HUES6 (cell line): Measurements from ENCODE around the gene PDGFB.

Experiments
- H3K27ac ChIP-seq: 2 replicates; pipeline ENCODE4 v1.7.0; 2013; ENCODE audit warnings: low read depth, mild to moderate bottlenecking, low read length, inconsistent platforms
- H3K27me3 ChIP-seq: 2 replicates; pipeline ENCODE4 v1.6.1; 2013; ENCODE audit warnings: low read length; ENCODE audit not compliant: control insufficient read depth, insufficient read depth
- H3K36me3 ChIP-seq: 2 replicates; pipeline ENCODE4 v1.6.1; 2013; ENCODE audit warnings: low read length; ENCODE audit not compliant: control insufficient read depth, insufficient read depth
- H3K4me1 ChIP-seq: 2 replicates; pipeline ENCODE4 v1.6.1; 2013; ENCODE audit warnings: low read length; ENCODE audit not compliant: control insufficient read depth, insufficient read depth
- H3K4me3 ChIP-seq: 2 replicates; pipeline ENCODE4 v1.5.1; 2013; ENCODE audit warnings: low read depth, low read length
- H3K9ac ChIP-seq: one replicate; pipeline ENCODE4 v1.6.1; 2013; ENCODE audit warnings: mild to moderate bottlenecking, low read length
- H3K9me3 ChIP-seq: 2 replicates; pipeline ENCODE4 v1.6.1; 2013; ENCODE audit warnings: low read depth, low read length; ENCODE audit not compliant: control insufficient read depth, insufficient read depth

Gene PDGFB

DNA sequence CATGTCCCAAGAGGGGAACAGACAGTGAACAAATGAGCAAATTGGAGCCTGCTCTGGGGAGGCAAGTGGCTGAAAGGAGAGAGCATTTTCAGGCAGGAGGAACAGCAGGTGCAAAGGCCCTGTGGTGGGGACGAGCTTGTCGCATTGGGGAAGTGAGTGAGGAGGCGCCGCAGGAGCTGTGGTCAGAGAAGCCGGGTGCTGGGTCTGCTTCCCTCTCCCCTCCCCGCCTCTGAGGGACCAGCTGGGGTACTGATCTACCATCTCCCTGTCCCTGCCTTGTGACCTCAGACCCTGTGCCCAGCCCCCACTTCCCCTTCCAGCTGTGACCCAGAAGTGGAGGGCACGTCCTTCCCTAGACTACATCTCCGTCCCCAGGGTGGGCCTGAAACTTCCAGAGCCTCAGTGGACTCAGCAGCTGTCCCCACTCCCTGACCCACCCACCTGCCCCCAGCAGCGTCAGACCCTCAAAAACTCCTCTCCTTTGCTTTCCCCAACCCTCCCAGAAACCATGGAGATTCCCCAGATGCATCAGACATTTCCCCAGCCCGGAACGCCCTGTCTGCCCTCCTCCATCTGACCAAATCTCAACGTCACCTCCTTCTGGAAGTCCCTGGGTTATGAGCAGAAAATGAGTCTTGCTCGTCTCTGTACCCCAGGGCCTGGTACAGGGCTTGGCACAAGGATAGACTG lies 19.7 kb upstream of the PDGFB start:
- no peak overlapping the region for H3K27ac ChIP-seq
- H3K4me3 ChIP-seq = no peak overlapping the region
- H3K9ac ChIP-seq = no peak overlapping the region
- H3K4me1 ChIP-seq = peaks cover 4% of the 10 kb centered on the region; the same call in 1 of the 2 replicates
- peaks cover 13% of the 10 kb centered on the region; the same call in 1 of the 2 replicates for H3K9me3 ChIP-seq
- no peaks in the 10 kb centered on the region for H3K36me3 ChIP-seq
- no peaks in the 10 kb centered on the region for H3K27me3 ChIP-seq

DNA sequence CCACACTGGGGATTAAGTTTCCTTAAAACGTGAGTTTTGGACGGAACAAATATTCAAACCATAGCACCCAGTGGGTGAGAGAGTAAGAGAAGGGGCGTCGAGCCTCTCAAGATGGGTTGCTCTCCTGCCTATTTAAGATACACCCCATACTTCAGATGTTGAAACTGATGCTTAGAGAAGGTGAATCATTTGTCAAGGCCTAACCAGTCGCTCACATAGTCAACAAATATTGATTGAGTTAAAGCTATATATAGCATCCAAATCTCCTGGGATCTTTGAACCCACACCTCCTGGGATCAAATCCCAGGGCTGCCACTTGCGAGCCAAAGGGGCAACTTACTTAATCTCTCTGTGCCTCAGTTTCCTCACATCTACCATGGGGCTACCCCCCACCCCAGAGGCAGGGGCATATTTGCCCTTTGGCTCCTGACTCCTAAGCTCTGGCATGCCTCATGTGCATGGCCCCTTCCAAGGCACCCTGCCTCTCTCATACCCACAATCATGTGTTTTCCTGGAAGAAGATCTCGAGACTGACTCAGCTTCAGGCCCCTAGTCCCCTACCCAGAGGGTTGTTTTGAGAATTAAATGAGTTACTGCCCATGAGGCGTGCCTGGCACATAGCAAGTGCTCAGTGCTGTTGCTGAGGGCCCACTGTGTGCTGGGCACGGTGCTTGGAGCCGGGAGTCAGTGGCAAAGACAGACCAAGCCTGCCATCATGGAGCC lies 19.0 kb upstream of the PDGFB start:
- Histone ChIP-seq H3K27ac (no peak overlapping the region), H3K36me3 (no peaks in the 10 kb centered on the region), H3K9me3 (peaks cover 13% of the 10 kb centered on the region; the same call in 1 of the 2 replicates), H3K4me3 (no peak overlapping the region), H3K9ac (no peak overlapping the region), H3K4me1 (no peaks in the 10 kb centered on the region), H3K27me3 (no peaks in the 10 kb centered on the region)

DNA sequence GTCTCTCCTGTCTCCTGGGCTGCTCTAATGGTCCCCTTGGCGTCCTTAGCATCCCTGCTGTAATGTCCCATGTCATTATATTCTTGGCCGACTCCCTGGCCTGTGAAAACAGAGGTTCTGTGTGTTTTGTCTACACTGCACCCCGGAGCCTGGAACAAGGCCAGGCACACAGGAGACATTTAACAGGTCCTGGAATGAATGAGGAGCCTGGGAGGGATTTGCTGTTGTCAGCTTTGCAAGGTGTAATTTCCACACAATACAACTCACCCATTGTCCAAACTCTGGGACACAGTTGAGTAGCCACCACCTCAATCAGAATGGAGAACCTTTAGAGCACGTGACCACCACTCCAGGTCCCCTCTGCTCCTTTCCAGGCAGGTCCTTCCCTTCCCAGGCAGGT lies 14.9 kb upstream of the PDGFB start:
- Histone ChIP-seq H3K27ac (no peak overlapping the region), H3K36me3 (no peaks in the 10 kb centered on the region), H3K27me3 (0 out of 2 replicates have a peak, but pooled peaks cover 3% of the 10 kb centered on the region), H3K9ac (no peak overlapping the region), H3K4me1 (peaks cover 8% of the 10 kb centered on the region; the same call in 1 of the 2 replicates), H3K9me3 (peaks cover 13% of the 10 kb centered on the region; the same call in 1 of the 2 replicates), H3K4me3 (no peak overlapping the region)

DNA sequence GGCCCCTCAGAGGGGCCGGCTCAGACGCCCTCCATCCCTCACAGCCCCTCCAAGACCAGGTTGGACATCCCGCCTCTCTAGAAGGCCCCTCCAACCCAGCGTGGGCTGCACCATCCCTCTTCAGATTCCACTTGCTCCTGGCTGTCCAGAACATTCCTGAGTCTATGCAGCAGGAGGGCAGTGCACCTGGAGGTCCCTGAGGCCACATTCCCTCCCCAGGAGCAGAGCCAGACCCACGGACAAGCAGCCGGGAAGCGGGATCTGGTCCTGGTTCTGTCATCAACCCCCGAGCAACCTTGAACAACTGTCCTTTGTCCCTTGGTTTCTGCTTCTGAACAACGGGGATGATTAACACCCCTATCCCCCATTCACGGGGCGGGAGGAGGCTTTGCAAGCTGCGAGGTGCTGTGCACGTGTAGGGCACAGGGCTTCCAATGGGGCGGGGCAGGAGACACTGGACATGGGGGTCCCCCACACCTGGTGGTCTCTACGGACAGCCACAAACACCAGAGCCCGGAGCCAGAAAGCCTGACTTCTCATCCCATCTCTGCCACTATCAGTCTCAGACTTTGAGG lies 13.2 kb upstream of the PDGFB start:
- H3K4me1 ChIP-seq = peaks cover 23% of the 10 kb centered on the region
- H3K36me3 ChIP-seq = no peaks in the 10 kb centered on the region
- peaks cover 10% of the 10 kb centered on the region; the same call in 1 of the 2 replicates for H3K27me3 ChIP-seq
- H3K4me3 ChIP-seq = no peak overlapping the region
- no peak overlapping the region for H3K9ac ChIP-seq
- no peak overlapping the region for H3K27ac ChIP-seq
- H3K9me3 ChIP-seq = peaks cover 13% of the 10 kb centered on the region; the same call in 1 of the 2 replicates

DNA sequence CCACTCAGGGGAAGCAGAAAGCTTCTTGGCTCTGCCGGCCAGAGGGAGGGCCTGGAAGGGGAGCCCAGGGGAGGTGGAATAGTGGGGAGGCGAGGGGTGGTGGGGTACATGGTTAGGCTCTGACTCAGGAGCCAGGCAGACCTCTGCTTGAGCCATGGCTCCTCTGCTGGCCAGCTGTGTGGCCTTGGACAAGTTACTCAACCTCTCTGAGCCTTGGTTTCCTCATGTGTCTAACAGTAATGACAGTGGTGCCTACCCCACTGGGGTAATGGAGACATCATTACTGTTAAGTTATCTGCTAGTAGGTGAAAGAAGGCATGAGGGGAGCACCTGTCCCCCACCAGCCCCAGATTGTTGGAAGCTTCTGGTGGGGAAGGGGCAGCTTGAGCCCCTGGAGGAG lies 12.2 kb upstream of the PDGFB start:
- Histone ChIP-seq H3K4me1 (peaks cover 28% of the 10 kb centered on the region), H3K27me3 (peaks cover 18% of the 10 kb centered on the region), H3K4me3 (no peak overlapping the region), H3K9me3 (peaks cover 11% of the 10 kb centered on the region; the same call in 1 of the 2 replicates), H3K36me3 (no peaks in the 10 kb centered on the region), H3K27ac (no peak overlapping the region), H3K9ac (no peak overlapping the region)

DNA sequence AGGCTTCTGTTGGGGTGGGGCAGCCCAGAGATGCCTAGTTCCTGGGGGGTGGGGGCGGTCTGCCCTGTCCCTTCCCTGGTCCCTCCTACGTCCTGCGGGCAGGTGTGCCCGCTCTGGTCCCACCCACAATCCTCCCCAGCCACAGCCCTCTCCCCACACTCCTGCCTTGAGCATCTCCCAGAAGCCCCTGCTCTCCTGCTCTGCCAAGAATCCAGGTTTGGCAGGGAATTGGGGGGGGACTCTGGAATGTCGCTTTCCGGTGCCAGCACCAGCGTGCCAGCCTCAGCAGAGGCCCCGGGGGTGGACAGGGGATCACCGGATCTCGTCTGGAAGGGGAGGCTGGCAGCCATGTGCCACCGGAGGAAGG lies 11.4 kb upstream of the PDGFB start:
- peaks cover 3% of the 10 kb centered on the region; the same call in 1 of the 2 replicates for H3K9me3 ChIP-seq
- peaks cover 25% of the 10 kb centered on the region for H3K27me3 ChIP-seq

DNA sequence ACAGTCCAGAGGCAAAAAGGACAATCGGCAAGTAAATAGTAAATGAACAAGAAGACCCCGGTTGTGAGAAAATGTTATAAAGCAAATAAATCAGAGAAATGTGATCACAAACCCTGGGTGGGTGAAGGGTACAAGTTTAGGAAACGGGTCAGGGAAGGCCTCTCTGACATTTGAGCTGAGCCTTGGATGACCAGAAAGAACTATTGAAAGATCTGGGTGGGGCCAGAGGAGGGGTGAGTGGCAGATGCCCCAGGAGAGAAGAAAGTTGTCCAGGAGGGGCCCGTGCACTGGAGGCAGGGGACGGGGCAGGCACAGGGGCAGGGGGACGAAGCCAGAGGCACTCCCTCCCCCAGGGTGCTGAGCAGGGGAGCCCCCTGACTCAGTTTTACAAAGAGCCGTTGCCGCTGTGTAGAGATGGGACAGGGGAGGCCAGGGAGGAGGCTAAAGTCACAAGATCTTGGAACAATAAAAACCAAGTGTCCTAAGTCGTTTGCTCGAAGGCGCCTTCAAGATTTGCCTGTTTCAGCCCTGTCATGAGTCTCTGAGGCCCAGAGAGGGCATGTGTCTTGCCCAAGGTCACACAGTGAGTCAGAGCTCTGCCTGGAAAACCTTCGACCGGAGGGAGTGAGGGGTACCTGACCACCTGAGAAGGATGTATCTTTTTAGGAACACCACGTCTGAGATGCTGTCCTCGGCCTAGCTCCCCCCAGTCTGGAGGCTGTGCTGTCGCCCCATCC lies 10.8 kb upstream of the PDGFB start:
- Histone ChIP-seq H3K36me3 (no peaks in the 10 kb centered on the region), H3K9ac (no peak overlapping the region), H3K27me3 (peaks cover 26% of the 10 kb centered on the region), H3K27ac (no peak overlapping the region), H3K9me3 (no peaks in the 10 kb centered on the region), H3K4me3 (no peak overlapping the region), H3K4me1 (peaks cover 29% of the 10 kb centered on the region)

More for the DNA sequence above, 11.4 kb upstream of the PDGFB start:
- H3K4me1 ChIP-seq = peaks cover 28% of the 10 kb centered on the region
- no peak overlapping the region for H3K9ac ChIP-seq
- no peaks in the 10 kb centered on the region for H3K36me3 ChIP-seq
- no peak overlapping the region for H3K4me3 ChIP-seq
- H3K27ac ChIP-seq = no peak overlapping the region

DNA sequence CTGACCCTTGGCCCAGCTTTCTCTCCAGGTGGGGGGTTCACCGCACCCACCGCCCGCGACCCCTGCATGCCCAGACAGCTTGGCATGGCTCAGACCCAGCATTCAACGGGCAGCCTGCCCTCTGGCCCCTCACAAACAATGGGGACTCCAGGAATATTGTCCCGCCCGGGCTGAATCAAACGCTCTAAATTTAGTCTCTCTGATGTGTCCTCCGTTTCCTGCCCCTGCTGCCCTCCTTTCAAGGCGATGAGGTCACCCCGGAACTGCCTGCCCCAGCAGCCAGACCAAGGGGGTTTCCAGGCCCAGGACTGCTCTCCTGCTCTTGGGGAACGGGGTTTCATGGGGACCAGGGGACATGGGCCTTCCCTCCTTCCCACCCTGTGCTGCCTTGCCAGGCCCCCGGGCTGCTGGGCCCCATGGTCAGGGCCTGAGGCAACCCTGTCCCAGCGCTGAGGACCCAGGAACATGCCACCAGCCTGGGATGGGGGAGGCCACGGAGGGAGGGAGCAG lies 10.1 kb upstream of the PDGFB start:
- no peaks in the 10 kb centered on the region for H3K36me3 ChIP-seq
- H3K9ac ChIP-seq = peak overlapping the region; percentile 21
- no peak overlapping the region for H3K27ac ChIP-seq
- H3K27me3 ChIP-seq = peaks cover 26% of the 10 kb centered on the region
- no peak overlapping the region for H3K4me3 ChIP-seq
- H3K9me3 ChIP-seq = no peaks in the 10 kb centered on the region
- peaks cover 37% of the 10 kb centered on the region for H3K4me1 ChIP-seq

DNA sequence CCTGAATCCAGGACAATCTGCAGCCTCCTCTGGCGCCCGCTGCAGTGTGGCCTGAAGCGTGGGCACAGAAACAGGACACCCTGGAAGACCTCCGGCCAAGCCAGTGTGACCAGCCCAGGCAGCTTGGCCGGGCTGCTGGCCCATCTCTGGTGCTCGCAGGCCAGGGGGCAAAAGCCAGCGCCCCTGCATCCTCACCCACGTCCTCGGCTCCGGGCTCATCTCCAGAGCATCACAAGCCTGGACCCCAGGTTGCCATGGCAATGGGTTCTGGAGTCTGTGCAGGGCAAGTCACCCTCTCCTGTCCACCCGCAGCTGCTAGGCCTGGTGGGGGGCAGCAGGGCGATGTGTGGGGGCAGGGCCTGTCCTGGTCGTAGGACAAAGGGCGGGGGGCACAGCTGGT lies 9.3 kb upstream of the PDGFB start:
- H3K9ac ChIP-seq = no peak overlapping the region
- no peak overlapping the region for H3K27ac ChIP-seq
- H3K27me3 ChIP-seq = peaks cover 30% of the 10 kb centered on the region
- no peaks in the 10 kb centered on the region for H3K36me3 ChIP-seq
- no peak overlapping the region for H3K4me3 ChIP-seq
- no peaks in the 10 kb centered on the region for H3K9me3 ChIP-seq
- H3K4me1 ChIP-seq = peaks cover 39% of the 10 kb centered on the region

DNA sequence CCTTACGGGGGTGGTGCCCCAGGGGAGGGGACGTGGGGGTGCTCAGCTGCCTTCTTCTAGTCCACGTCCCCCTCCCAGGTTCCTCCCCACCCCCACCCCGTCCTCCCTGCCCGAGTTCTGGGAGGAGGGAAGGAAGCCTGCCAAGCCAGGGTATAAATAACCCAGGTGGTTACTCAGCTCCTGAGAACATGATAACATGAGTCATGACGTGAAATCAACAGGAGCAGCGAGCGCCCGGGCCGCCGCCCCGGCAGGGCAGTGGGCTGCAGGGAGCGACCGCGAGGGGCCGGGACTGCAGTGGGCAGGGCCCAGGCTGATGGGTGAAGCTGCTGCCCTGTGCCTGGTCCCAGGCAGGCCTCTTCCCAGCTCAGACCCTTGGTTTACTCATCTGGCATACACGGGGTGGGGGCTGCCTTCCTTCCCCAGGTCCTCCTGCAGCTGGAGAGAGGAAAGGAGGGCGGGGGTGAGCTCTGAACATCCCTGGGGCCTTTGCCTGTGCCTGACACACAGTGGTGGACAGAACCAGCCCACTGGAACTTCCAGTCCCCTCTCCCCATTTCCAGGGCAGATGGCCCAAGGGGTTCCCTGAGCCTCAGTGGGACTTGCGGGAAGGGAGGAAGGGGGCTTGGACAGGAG lies 8.8 kb upstream of the PDGFB start:
- Histone ChIP-seq H3K4me3 (no peak overlapping the region; the same call in 1 of the 2 replicates), H3K36me3 (no peaks in the 10 kb centered on the region), H3K9ac (no peak overlapping the region), H3K4me1 (peaks cover 39% of the 10 kb centered on the region), H3K27me3 (peaks cover 36% of the 10 kb centered on the region), H3K27ac (no peak overlapping the region), H3K9me3 (no peaks in the 10 kb centered on the region)
